ENCODE data around the gene NCAPD3.

DNA sequence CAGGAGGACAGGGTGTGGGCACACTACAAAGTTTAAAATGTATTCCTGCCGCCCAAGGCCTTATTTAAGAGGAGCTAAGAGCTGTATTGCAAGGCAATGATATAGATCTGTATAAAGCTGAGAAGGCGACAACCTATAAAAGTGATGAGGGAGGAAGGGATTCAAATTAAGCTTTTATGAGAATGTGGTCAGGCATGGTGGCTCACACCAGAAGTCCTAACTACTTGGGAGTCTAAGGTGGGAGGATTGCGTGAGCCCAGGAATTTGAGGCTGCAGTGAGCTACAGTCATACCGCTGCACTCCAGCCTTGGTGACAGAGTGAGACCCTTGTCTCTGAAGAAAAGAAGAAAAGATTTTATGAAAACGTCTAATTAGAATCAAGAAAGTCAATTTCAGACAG, 42.7 kb upstream of the NCAPD3 start:
- TF ChIP-seq, protein P1, sequence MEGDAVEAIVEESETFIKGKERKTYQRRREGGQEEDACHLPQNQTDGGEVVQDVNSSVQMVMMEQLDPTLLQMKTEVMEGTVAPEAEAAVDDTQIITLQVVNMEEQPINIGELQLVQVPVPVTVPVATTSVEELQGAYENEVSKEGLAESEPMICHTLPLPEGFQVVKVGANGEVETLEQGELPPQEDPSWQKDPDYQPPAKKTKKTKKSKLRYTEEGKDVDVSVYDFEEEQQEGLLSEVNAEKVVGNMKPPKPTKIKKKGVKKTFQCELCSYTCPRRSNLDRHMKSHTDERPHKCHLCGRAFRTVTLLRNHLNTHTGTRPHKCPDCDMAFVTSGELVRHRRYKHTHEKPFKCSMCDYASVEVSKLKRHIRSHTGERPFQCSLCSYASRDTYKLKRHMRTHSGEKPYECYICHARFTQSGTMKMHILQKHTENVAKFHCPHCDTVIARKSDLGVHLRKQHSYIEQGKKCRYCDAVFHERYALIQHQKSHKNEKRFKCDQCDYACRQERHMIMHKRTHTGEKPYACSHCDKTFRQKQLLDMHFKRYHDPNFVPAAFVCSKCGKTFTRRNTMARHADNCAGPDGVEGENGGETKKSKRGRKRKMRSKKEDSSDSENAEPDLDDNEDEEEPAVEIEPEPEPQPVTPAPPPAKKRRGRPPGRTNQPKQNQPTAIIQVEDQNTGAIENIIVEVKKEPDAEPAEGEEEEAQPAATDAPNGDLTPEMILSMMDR (IDR thresholded peaks at IDR 0.05): no peak
- TF ChIP-seq POLR2A (IDR thresholded peaks at IDR 0.05) (no peak), EP300 (IDR thresholded peaks at IDR 0.05) (no peak)

Data from ovary (tissue), 3 donors.